ENCODE measurements around the gene ZDHHC13. TPM values are rescaled to one million over a fixed set of nuclear protein-coding genes. Genes with fewer than 3 reads are reported as not detected.

Gene ZDHHC13
- total RNA-seq, 1 donor from 2014 or later: 23.4 TPM

DNA sequence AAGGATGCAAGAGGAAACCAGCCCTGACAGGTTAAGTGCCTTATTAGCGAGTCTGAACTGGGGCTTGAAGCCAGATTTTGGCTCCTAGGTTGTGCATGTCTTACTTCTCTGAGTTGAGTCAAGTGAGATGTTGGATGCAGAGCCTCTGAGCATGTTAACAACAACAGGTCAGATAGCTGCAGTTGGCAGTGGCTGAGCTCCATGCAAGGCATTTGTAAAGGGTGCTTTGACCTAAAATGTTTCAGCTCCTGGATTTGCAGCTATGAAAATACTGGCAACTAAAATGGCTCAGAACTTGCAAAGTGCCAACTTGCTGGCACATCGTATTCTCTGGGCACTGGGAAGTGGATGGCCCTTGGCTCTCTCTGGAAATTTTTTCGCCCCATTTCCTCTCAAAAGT lies 101.2 kb downstream of the ZDHHC13 start:
- Mint-ChIP-seq H3K27me3 (peaks cover 57% of the 10 kb centered on the region), H3K36me3 (ENCODE audit: insufficient read depth) (no peaks in the 10 kb centered on the region), H3K9me3 (ENCODE audit: low read depth) (peaks cover 7% of the 10 kb centered on the region), H3K4me1 (ENCODE audit: low read depth) (peaks cover 11% of the 10 kb centered on the region), H3K4me3 (ENCODE audit: low read depth) (no peak overlapping the region), H3K27ac (no peak overlapping the region)
- no peak for DNase-seq (ENCODE audit: low spot score, unreplicated experiment)
- TF ChIP-seq, protein P1, sequence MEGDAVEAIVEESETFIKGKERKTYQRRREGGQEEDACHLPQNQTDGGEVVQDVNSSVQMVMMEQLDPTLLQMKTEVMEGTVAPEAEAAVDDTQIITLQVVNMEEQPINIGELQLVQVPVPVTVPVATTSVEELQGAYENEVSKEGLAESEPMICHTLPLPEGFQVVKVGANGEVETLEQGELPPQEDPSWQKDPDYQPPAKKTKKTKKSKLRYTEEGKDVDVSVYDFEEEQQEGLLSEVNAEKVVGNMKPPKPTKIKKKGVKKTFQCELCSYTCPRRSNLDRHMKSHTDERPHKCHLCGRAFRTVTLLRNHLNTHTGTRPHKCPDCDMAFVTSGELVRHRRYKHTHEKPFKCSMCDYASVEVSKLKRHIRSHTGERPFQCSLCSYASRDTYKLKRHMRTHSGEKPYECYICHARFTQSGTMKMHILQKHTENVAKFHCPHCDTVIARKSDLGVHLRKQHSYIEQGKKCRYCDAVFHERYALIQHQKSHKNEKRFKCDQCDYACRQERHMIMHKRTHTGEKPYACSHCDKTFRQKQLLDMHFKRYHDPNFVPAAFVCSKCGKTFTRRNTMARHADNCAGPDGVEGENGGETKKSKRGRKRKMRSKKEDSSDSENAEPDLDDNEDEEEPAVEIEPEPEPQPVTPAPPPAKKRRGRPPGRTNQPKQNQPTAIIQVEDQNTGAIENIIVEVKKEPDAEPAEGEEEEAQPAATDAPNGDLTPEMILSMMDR (IDR thresholded peaks at IDR 0.05; ENCODE audit: unreplicated experiment): no peak

DNA sequence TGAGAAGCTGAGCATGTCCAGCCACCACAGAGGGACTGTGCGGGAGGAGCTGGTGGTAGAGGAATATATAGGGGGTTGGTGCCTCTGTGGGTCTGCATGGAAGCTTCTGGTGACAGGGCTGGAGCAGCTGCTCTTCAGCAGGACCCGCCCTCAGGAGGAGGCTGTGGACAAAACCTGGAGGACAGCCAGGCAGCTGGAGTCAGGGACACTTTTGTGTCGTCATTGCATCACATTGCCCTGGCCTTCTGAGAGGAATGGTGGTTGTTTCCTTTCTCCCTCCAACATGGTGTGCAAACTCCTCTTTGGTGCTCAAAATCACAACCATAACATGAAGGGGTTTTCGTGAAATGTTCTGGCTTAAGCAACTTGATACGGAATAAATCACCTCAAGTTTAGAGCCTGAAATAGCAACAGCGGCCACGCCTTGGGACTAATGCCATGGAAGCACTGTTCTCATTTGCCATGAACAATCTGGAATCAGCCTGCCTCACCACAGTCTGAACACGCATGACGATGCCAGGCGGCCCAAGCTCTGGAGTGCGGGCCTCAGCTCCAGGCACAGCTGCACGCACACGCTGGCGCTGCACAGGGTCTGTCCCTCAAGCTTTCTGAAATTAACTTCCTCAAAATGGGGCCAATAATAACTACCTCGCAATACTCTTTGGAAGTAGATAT lies 102.0 kb downstream of the ZDHHC13 start:
- Mint-ChIP-seq H3K27ac (no peak overlapping the region), H3K36me3 (ENCODE audit: insufficient read depth) (no peaks in the 10 kb centered on the region), H3K4me3 (ENCODE audit: low read depth) (no peak overlapping the region), H3K9me3 (ENCODE audit: low read depth) (peaks cover 7% of the 10 kb centered on the region), H3K27me3 (peaks cover 52% of the 10 kb centered on the region), H3K4me1 (ENCODE audit: low read depth) (peaks cover 11% of the 10 kb centered on the region)
- TF ChIP-seq, protein P1 (IDR thresholded peaks at IDR 0.05; ENCODE audit: unreplicated experiment): no peak
- DNase-seq (ENCODE audit: low spot score, unreplicated experiment): no peak

DNA sequence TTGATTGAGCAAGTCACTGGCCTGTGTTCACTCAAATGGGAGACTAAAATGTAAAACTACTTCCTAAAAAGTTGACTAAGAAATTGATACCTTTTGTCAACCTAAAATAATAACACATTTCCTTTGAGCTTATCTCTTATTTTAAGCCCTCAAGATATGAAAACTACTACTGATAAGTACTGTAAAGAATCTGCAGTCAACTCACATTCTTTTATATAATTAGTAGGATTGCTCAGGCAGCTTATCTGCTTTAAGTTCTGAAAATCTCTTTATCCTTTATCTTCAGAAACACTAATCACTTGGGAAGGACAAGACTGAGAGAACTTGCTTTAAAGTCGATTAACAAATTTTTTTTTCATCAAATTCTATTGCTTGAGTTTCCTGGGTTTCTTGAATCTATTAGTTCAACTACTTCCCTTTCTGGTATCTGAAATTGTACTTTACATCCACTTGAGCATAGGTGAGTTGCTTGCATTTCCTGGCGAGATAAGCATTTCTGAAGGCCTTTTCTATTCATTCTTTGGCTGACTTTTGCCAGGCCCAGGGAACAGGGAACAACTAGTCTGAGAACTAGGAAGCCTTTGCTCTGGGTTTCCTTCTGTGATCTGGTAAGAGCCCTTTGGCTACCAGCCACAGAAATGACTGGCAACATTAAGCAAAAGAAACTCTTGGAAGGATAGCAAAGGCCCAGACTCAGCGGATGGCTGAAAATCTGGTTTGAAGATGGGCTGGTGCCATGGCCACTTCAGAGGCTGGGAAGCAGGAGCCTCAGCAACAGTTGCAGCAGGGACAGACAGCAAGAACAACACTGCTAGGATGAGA lies 104.1 kb downstream of the ZDHHC13 start:
- peaks cover 8% of the 10 kb centered on the region for H3K36me3 Mint-ChIP-seq (ENCODE audit: insufficient read depth)
- H3K4me3 Mint-ChIP-seq (ENCODE audit: low read depth): no peak overlapping the region
- peak overlapping the region; percentile 84 for H3K27ac Mint-ChIP-seq
- H3K27me3 Mint-ChIP-seq: peaks cover 36% of the 10 kb centered on the region
- no peak for DNase-seq (ENCODE audit: low spot score, unreplicated experiment)
- H3K4me1 Mint-ChIP-seq (ENCODE audit: low read depth): peaks cover 11% of the 10 kb centered on the region
- peaks cover 7% of the 10 kb centered on the region for H3K9me3 Mint-ChIP-seq (ENCODE audit: low read depth)
- TF ChIP-seq, protein P1 (IDR thresholded peaks at IDR 0.05; ENCODE audit: unreplicated experiment): no peak

DNA sequence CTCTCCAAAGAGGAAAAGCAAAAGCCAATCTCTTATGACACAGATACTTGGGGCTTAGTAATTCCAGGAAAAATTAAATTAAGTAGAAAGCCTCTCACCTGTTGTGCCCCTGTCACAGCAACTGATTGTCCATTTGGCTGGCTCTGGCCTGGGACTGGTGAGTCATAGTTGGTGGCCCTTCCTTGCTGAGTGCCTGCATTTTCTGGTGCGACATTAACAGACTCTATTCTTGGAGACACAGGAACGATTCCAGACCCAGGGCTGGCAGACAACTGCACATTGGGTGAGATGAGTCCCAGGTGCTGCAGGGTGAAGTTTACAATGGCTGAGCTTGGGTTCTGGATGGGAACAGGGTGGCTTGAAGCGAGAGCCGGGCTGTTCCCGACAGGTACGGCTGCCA lies 108.2 kb downstream of the ZDHHC13 start:
- H3K27me3 Mint-ChIP-seq: peaks cover 4% of the 10 kb centered on the region

DNA sequence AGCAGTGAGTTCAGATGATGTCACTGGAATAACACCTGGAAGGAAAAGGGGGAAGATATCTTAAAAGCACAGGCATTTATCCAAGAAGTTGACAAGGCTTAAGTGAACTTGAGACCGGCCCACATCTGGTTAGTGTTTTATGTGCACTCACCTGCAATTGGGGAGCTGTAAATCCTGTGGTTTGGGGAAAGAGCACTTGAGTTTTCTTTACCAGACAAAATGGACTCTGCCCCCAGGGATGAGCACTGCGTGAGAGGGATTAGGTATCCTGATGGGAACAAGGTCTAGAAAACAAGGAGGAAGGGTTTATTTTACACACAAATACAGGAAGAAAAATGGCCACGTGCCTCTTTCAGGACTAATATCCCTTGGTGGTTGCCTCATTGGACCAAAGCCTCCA lies 108.6 kb downstream of the ZDHHC13 start:
- no peak for DNase-seq (ENCODE audit: low spot score, unreplicated experiment)
- no peak overlapping the region for H3K27ac Mint-ChIP-seq
- H3K36me3 Mint-ChIP-seq (ENCODE audit: insufficient read depth): peaks cover 16% of the 10 kb centered on the region
- TF ChIP-seq, protein P1 (IDR thresholded peaks at IDR 0.05; ENCODE audit: unreplicated experiment): no peak
- peaks cover 7% of the 10 kb centered on the region for H3K9me3 Mint-ChIP-seq (ENCODE audit: low read depth)
- peaks cover 4% of the 10 kb centered on the region for H3K27me3 Mint-ChIP-seq
- no peak overlapping the region for H3K4me3 Mint-ChIP-seq (ENCODE audit: low read depth)
- H3K4me1 Mint-ChIP-seq (ENCODE audit: low read depth): peaks cover 9% of the 10 kb centered on the region

More for the DNA sequence above, 108.2 kb downstream of the ZDHHC13 start:
- H3K4me3 Mint-ChIP-seq (ENCODE audit: low read depth): no peak overlapping the region
- peaks cover 9% of the 10 kb centered on the region for H3K4me1 Mint-ChIP-seq (ENCODE audit: low read depth)
- peaks cover 16% of the 10 kb centered on the region for H3K36me3 Mint-ChIP-seq (ENCODE audit: insufficient read depth)
- TF ChIP-seq, protein P1 (IDR thresholded peaks at IDR 0.05; ENCODE audit: unreplicated experiment): no peak
- DNase-seq (ENCODE audit: low spot score, unreplicated experiment): no peak
- H3K27ac Mint-ChIP-seq: no peak overlapping the region
- H3K9me3 Mint-ChIP-seq (ENCODE audit: low read depth): peaks cover 7% of the 10 kb centered on the region

Other genes with a start within 250 kb of the ZDHHC13 start
- gene MRGPRX1, start 177.8 kb upstream of the ZDHHC13 start, total RNA-seq: not detected in 2 replicates
- gene MRGPRX2, start 56.5 kb upstream of the ZDHHC13 start, total RNA-seq: not detected in 2 replicates
- not detected in 2 replicates for gene CSRP3, start 84.8 kb downstream of the ZDHHC13 start, total RNA-seq
- gene E2F8, start 123.8 kb downstream of the ZDHHC13 start, total RNA-seq: 9.2 and 9.4 TPM in 2 replicates

Data from progenitor cell of endocrine pancreas (in vitro differentiated cells).